MCF 10A (cell line): ENCODE measurements around the gene HIGD1A. TPM values are rescaled to one million over a fixed set of nuclear protein-coding genes. Genes with fewer than 3 reads are reported as not detected.
A peak's percentile ranks its signal among the peaks of the same experiment; 100 is the strongest.

ENCODE experiments used
- BruUV-seq: library from RNA; stranded (reverse); fragments of 400-500 nt; replicated peaks from 2 replicates; lab custom pipeline; 2021; lab: Mats Ljungman, UMichigan
- CTCF ChIA-PET: fragments of 300-600 bp; sonication (Branson Sonifier 250); formaldehyde crosslinking; extraction: SDS; loops from one replicate; lab custom pipeline; 2021; ENCODE audit warnings: antibody characterized with exemption, inconsistent platforms; lab: Yijun Ruan, JAX
- POLR2A ChIA-PET: fragments of 300-600, 350-650 bp; sonication (Branson Sonifier 250); formaldehyde crosslinking; extraction: SDS; loops from one replicate; lab custom pipeline; 2020; ENCODE audit warnings: antibody characterized with exemption, inconsistent platforms; lab: Yijun Ruan, JAX
- DNase-seq: peaks from one replicate; pipeline ENCODE4 v3.0.0-alpha.2; 2018; ENCODE audit not compliant: unreplicated experiment
- H3K27ac Mint-ChIP-seq: one replicate; pipeline ENCODE4 v1.8.0; 2022; ENCODE audit warnings: mild to moderate bottlenecking, low read depth, mixed read lengths; ENCODE audit not compliant: unreplicated experiment
- H3K27me3 Mint-ChIP-seq: one replicate; pipeline ENCODE4 v1.8.0; 2022; ENCODE audit warnings: mixed read lengths; ENCODE audit not compliant: insufficient read depth, unreplicated experiment
- H3K36me3 Mint-ChIP-seq: one replicate; pipeline ENCODE4 v1.8.0; 2022; ENCODE audit warnings: mild to moderate bottlenecking, moderate library complexity, mixed read lengths; ENCODE audit not compliant: insufficient read depth, unreplicated experiment
- H3K4me1 Mint-ChIP-seq: one replicate; pipeline ENCODE4 v1.8.0; 2022; ENCODE audit warnings: mixed read lengths; ENCODE audit not compliant: insufficient read depth, unreplicated experiment
- H3K4me3 Mint-ChIP-seq: one replicate; pipeline ENCODE4 v1.8.0; 2022; ENCODE audit warnings: mild to moderate bottlenecking, moderate library complexity, mixed read lengths; ENCODE audit not compliant: unreplicated experiment
- H3K9me3 Mint-ChIP-seq: one replicate; pipeline ENCODE4 v1.8.0; 2022; ENCODE audit warnings: mixed read lengths; ENCODE audit not compliant: unreplicated experiment
- CTCF ChIP-seq: fragments of 200-600 bp; IDR thresholded peaks from one replicate; pipeline ENCODE4 v1.8.0; 2022; ENCODE audit warnings: antibody characterized with exemption, mild to moderate bottlenecking; ENCODE audit not compliant: unreplicated experiment
- intact Hi-C: fragments of 100-400 bp; cut with micrococcal nuclease; formaldehyde crosslinking; loops from 2 replicates; pipeline ENCODE4 v1.14.1; 2022
- total RNA-seq: library from RNA; stranded (reverse); gene quantifications from 2 replicates; pipeline ENCODE4 v1.2.3, GENCODE V29; 2022

The HIGD1A gene
- total RNA-seq, 1 experiment from 2014 or later: 140 TPM

DNA sequence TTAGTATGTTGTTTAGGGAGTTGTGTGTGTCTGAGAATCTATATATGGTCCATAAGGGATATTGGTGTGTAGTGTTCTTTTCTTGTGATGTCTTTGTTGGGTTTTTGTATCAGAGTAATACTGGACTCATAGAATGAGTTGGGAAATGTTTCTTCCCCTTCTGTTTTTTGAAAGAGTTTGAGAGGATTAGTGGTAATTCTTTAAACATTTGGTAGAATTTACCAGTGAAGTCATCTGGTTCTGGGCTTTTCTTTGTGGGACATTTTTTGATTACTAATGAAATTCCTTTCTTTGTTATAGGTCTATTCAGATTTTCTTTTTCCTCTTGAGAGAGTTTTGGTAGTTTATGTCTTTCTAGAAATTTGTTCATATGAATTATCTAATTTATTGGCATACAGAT, 21.9 kb upstream of the HIGD1A start:
- Mint-ChIP-seq H3K27ac (no peak overlapping the region), H3K4me1 (peaks cover 67% of the 10 kb centered on the region), H3K9me3 (no peaks in the 10 kb centered on the region), H3K36me3 (no peaks in the 10 kb centered on the region), H3K4me3 (no peak overlapping the region), H3K27me3 (no peaks in the 10 kb centered on the region)
- intact Hi-C loops: no loop called here
- POLR2A ChIA-PET: interaction anchor here (0.7 kb wide), 1 partner anchor 42 kb away, joined by 4 read pairs; no protein-coding TSS in a partner anchor
- TF ChIP-seq CTCF: no peak
- CTCF ChIA-PET: interaction anchor here (1.5 kb wide), 1 partner anchor 13 kb away, joined by 8 read pairs; no protein-coding TSS in a partner anchor
- DNase-seq: no peak
- BruUV-seq: no TSS peak

DNA sequence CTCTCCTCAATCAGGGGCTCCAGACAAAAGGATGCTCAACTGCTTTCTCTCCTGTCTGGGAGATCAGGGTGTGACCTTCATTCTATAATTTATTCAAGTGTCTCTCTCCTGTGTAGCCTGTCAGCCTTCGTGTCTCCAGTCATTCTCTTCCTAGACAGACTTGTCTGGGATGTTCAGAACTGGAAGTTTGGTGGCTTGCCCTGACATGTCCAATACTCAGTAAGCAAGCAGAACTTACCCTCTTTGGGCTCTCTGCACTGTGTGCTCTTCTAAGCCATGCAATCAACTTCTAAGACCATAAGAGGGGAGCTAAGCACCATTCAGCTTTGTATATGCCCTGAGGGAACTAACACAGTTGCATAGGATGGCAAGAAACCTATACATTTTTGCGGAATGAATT, 19.1 kb upstream of the HIGD1A start:
- Mint-ChIP-seq H3K9me3 (no peaks in the 10 kb centered on the region), H3K27me3 (no peaks in the 10 kb centered on the region), H3K4me1 (peaks cover 55% of the 10 kb centered on the region), H3K4me3 (peak overlapping the region; percentile 15), H3K27ac (peak overlapping the region; percentile 98), H3K36me3 (no peaks in the 10 kb centered on the region)
- POLR2A ChIA-PET: interaction anchor here (5.4 to 7.8 kb wide), 2 partner anchors 17 to 44 kb away, joined by 30 to 104 read pairs; partner anchors contain the start of genes ACKR2 and HIGD1A
- BruUV-seq: no TSS peak
- CTCF ChIA-PET: interaction anchor here (0.6 to 2.5 kb wide), 3 partner anchors 43 to 70 kb away, joined by 3 to 10 read pairs (median 3); no protein-coding TSS in a partner anchor
- TF ChIP-seq CTCF: no peak
- intact Hi-C loops: no loop called here
- DNase-seq: peak; percentile 76

DNA sequence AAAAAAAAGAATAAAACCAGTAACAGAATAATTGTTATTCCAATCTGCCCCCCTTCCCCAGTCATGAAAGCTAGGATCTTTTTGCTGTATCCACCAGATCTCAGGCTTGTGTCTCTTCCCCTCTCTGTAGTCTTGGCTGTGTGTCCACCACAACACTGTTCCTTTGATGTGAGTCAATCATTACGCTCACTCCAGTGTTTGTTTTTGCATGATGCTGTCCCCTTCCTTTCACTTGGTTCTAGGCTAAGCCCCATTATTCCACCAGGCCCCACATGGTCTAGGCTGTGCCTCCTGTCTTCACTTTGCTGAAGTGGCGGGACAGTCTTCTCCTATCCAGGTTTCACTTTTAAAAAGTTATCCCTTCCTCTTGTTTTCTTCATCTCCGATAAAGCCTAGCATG, 18.5 kb upstream of the HIGD1A start:
- intact Hi-C loops: no loop called here
- H3K4me3 Mint-ChIP-seq: no peak overlapping the region
- H3K27ac Mint-ChIP-seq: peak overlapping the region; percentile 98
- peak; percentile 51 for DNase-seq
- ChIA-PET POLR2A (interaction anchor here (1.0 to 7.8 kb wide), 6 partner anchors 17 to 242 kb away, joined by 3 to 104 read pairs (median 4); partner anchors contain the start of genes ACKR2, HIGD1A and SEC22C), CTCF (interaction anchor here (0.6 to 2.5 kb wide), 5 partner anchors 8 to 919 kb away, joined by 3 to 10 read pairs (median 3); no protein-coding TSS in a partner anchor)
- no peaks in the 10 kb centered on the region for H3K9me3 Mint-ChIP-seq
- H3K36me3 Mint-ChIP-seq: no peaks in the 10 kb centered on the region
- no TSS peak for BruUV-seq
- H3K27me3 Mint-ChIP-seq: no peaks in the 10 kb centered on the region
- no peak for TF ChIP-seq CTCF
- H3K4me1 Mint-ChIP-seq: peaks cover 54% of the 10 kb centered on the region

GRCh38 chr3:42820746-42821051, 16.4 kb upstream of the HIGD1A start:
- Mint-ChIP-seq H3K9me3 (no peaks in the 10 kb centered on the region), H3K27ac (no peak overlapping the region), H3K4me3 (no peak overlapping the region), H3K4me1 (peaks cover 36% of the 10 kb centered on the region), H3K36me3 (no peaks in the 10 kb centered on the region), H3K27me3 (no peaks in the 10 kb centered on the region)
- ChIA-PET CTCF (interaction anchor here (0.6 to 1.2 kb wide), 4 partner anchors 21 to 274 kb away, joined by 3 to 4 read pairs (median 4); no protein-coding TSS in a partner anchor), POLR2A (interaction anchor here (0.6 to 7.8 kb wide), 4 partner anchors 14 to 238 kb away, joined by 3 to 104 read pairs (median 17); partner anchors contain the start of genes ACKR2 and HIGD1A)
- intact Hi-C loops: no loop called here
- no TSS peak for BruUV-seq
- TF ChIP-seq CTCF: no peak
- no peak for DNase-seq
